Kidney tubule cell (primary cell): ENCODE data around the gene ZBTB8A.
"Not testable (repeated sequence)": the region's sequence is repeated elsewhere in the genome, so short reads cannot be mapped to it uniquely, and the experiment has no call there.

Experiments used
- DNase-seq: peaks from one replicate; pipeline ENCODE4 v3.0.0-alpha.2; 2018; ENCODE audit warnings: low spot score

The ZBTB8A gene

GRCh38 chr1:32536764-32537163 is 2.5 kb upstream of the ZBTB8A start:
- no peak for DNase-seq

GRCh38 chr1:32539584-32540571 is 651 bp downstream of the ZBTB8A start:
- DNase-seq: peak; percentile 55

GRCh38 chr1:32540605-32541004 is 1.4 kb downstream of the ZBTB8A start:
- DNase-seq: no peak

- no peak for DNase-seq
Measured at GRCh38 chr1:32541064-32541566, 1.9 kb downstream of the ZBTB8A start.

- DNase-seq: no peak
Measured at GRCh38 chr1:32546611-32547010, 7.4 kb downstream of the ZBTB8A start.

- DNase-seq: no peak
Measured at GRCh38 chr1:32549616-32550015, 10.4 kb downstream of the ZBTB8A start.

GRCh38 chr1:32554288-32554687 is 15.1 kb downstream of the ZBTB8A start:
- DNase-seq: no peak

GRCh38 chr1:32557035-32557434 is 17.8 kb downstream of the ZBTB8A start:
- DNase-seq: not testable (repeated sequence)

- no peak for DNase-seq
Measured at GRCh38 chr1:32557812-32558211, 18.6 kb downstream of the ZBTB8A start.

GRCh38 chr1:32568929-32569328 is 29.7 kb downstream of the ZBTB8A start:
- no peak for DNase-seq

- DNase-seq: no peak
Measured at GRCh38 chr1:32580348-32581017, 41.3 kb downstream of the ZBTB8A start.

- DNase-seq: no peak
Measured at GRCh38 chr1:32592943-32593342, 53.7 kb downstream of the ZBTB8A start.

GRCh38 chr1:32600034-32600433 is 60.8 kb downstream of the ZBTB8A start:
- DNase-seq: no peak

GRCh38 chr1:32605711-32606424 is 66.6 kb downstream of the ZBTB8A start:
- no peak for DNase-seq

GRCh38 chr1:32606565-32607371 is 67.5 kb downstream of the ZBTB8A start:
- no peak for DNase-seq

- no peak for DNase-seq
Measured at GRCh38 chr1:32609180-32609579, 70.0 kb downstream of the ZBTB8A start.

GRCh38 chr1:32611859-32612188 is 72.6 kb downstream of the ZBTB8A start:
- no peak for DNase-seq

- peak; percentile 90 for DNase-seq
Measured at GRCh38 chr1:32612189-32612881, 73.1 kb downstream of the ZBTB8A start.

- no peak for DNase-seq
Measured at GRCh38 chr1:32613472-32613871, 74.2 kb downstream of the ZBTB8A start.

GRCh38 chr1:32618673-32619221 is 79.5 kb downstream of the ZBTB8A start:
- no peak for DNase-seq
